HEK293 (cell line): ENCODE measurements around the gene MMP24OS.

Experiments used
- BCL11A ChIP-seq: fragments of 450-650 bp; formaldehyde crosslinking; IDR thresholded peaks from 2 replicates; pipeline ENCODE4 v1.5.1; 2016; ENCODE audit warnings: low read depth, missing biosample characterization, missing genetic modification characterization
- YY1 ChIP-seq: fragments of 450-650 bp; formaldehyde crosslinking; IDR thresholded peaks from 2 replicates; pipeline ENCODE4 v1.5.1; 2018; ENCODE audit warnings: missing biosample characterization, missing genetic modification characterization
- ZNF175 ChIP-seq: fragments of 450-650 bp; formaldehyde crosslinking; IDR thresholded peaks from 2 replicates; pipeline ENCODE4 v1.5.1; 2016; ENCODE audit warnings: missing biosample characterization, missing genetic modification characterization
- ZNF24 ChIP-seq: fragments of 450-650 bp; formaldehyde crosslinking; IDR thresholded peaks from 2 replicates; pipeline ENCODE4 v1.5.1; 2016; ENCODE audit warnings: missing biosample characterization, missing genetic modification characterization
- ZNF324 ChIP-seq: fragments of 450-650 bp; formaldehyde crosslinking; IDR thresholded peaks from 2 replicates; pipeline ENCODE4 v1.5.1; 2016; ENCODE audit warnings: missing biosample characterization, missing genetic modification characterization
- ZNF544 ChIP-seq: fragments of 450-650 bp; formaldehyde crosslinking; IDR thresholded peaks from 2 replicates; pipeline ENCODE4 v1.5.0; 2017; ENCODE audit warnings: missing biosample characterization, missing genetic modification characterization
- ZNF837 ChIP-seq: fragments of 450-650 bp; formaldehyde crosslinking; IDR thresholded peaks from 2 replicates; pipeline ENCODE4 v1.5.1; 2016; ENCODE audit warnings: missing biosample characterization, missing genetic modification characterization
- TF ChIP-seq, protein P1 (sequence below): fragments of 450-650 bp; formaldehyde crosslinking; IDR thresholded peaks from 2 replicates; pipeline ENCODE4 v1.5.1; 2016; ENCODE audit warnings: missing biosample characterization, missing genetic modification characterization
- TF ChIP-seq, protein P2 (sequence below): fragments of 450-650 bp; formaldehyde crosslinking; IDR thresholded peaks from 2 replicates; pipeline ENCODE4 v1.5.1; 2016; ENCODE audit warnings: missing biosample characterization, missing genetic modification characterization
- TF ChIP-seq, protein P3 (sequence below): IDR thresholded peaks from 2 replicates; pipeline ENCODE4 v1.6.1; 2011; ENCODE audit warnings: mild to moderate bottlenecking, low read depth, low read length, borderline replicate concordance

DNA sequence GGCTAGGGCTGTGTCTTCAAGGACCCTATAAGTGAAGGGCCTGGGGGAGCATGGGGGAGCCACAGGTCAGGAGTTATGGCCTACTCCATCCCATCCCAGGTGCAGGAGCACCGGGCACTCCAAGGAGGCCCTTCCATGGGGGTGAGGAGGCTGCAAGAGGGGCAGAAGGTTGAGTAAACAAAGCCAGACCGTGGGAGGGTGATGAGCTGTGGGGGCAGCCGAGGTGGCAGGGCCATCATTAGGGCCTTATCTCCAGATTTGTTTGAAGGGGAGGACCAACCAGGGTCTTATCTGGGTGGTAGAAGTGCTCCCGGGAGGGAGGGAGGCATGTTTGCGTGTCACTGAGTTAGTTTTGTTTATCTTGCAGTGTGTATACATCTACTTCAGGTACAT, 16.4 kb upstream of the MMP24OS start:
- TF ChIP-seq, protein P1, sequence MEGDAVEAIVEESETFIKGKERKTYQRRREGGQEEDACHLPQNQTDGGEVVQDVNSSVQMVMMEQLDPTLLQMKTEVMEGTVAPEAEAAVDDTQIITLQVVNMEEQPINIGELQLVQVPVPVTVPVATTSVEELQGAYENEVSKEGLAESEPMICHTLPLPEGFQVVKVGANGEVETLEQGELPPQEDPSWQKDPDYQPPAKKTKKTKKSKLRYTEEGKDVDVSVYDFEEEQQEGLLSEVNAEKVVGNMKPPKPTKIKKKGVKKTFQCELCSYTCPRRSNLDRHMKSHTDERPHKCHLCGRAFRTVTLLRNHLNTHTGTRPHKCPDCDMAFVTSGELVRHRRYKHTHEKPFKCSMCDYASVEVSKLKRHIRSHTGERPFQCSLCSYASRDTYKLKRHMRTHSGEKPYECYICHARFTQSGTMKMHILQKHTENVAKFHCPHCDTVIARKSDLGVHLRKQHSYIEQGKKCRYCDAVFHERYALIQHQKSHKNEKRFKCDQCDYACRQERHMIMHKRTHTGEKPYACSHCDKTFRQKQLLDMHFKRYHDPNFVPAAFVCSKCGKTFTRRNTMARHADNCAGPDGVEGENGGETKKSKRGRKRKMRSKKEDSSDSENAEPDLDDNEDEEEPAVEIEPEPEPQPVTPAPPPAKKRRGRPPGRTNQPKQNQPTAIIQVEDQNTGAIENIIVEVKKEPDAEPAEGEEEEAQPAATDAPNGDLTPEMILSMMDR (tag by site-specific recombination): no peak
- no peak for TF ChIP-seq ZNF544 (tag by site-specific recombination)
- TF ChIP-seq YY1 (tag by site-specific recombination): no peak
- TF ChIP-seq, protein P2, sequence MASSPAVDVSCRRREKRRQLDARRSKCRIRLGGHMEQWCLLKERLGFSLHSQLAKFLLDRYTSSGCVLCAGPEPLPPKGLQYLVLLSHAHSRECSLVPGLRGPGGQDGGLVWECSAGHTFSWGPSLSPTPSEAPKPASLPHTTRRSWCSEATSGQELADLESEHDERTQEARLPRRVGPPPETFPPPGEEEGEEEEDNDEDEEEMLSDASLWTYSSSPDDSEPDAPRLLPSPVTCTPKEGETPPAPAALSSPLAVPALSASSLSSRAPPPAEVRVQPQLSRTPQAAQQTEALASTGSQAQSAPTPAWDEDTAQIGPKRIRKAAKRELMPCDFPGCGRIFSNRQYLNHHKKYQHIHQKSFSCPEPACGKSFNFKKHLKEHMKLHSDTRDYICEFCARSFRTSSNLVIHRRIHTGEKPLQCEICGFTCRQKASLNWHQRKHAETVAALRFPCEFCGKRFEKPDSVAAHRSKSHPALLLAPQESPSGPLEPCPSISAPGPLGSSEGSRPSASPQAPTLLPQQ (tag by site-specific recombination): no peak
- no peak for TF ChIP-seq ZNF324 (tag by site-specific recombination)
- TF ChIP-seq ZNF837 (tag by site-specific recombination): no peak
- TF ChIP-seq ZNF175 (tag by site-specific recombination): no peak
- no peak for TF ChIP-seq ZNF24 (tag by site-specific recombination)
- TF ChIP-seq, protein P3, sequence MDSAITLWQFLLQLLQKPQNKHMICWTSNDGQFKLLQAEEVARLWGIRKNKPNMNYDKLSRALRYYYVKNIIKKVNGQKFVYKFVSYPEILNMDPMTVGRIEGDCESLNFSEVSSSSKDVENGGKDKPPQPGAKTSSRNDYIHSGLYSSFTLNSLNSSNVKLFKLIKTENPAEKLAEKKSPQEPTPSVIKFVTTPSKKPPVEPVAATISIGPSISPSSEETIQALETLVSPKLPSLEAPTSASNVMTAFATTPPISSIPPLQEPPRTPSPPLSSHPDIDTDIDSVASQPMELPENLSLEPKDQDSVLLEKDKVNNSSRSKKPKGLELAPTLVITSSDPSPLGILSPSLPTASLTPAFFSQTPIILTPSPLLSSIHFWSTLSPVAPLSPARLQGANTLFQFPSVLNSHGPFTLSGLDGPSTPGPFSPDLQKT: no peak
- no peak for TF ChIP-seq BCL11A
